ENCODE results near the gene COX10.

The COX10 gene

GRCh38 chr17:14169287-14169686 is 100.0 kb downstream of the COX10 start:
- no peak for TF ChIP-seq SIN3A (IDR thresholded peaks at IDR 0.05; ENCODE audit: borderline replicate concordance, insufficient read depth, low read length)
- TF ChIP-seq POLR2AphosphoS5 (IDR thresholded peaks at IDR 0.05; ENCODE audit: low read depth, low read length), result no peak
- no peak for TF ChIP-seq REST (IDR thresholded peaks at IDR 0.05; ENCODE audit: insufficient read depth in 1 of 2, low read depth in 2 of 2, low read length in 2 of 2)
- TF ChIP-seq FOXP2 (optimal IDR thresholded peaks at IDR 0.05; ENCODE audit: borderline replicate concordance, extremely low read depth, extremely low read length, insufficient read depth), result no peak
- TF ChIP-seq TAF1 (IDR thresholded peaks at IDR 0.05; ENCODE audit: borderline replicate concordance, insufficient read depth, low read length), result no peak

GRCh38 chr17:14169901-14170300 is 100.6 kb downstream of the COX10 start:
- no peak for TF ChIP-seq POLR2AphosphoS5 (IDR thresholded peaks at IDR 0.05; ENCODE audit: low read depth, low read length)
- TF ChIP-seq SIN3A (IDR thresholded peaks at IDR 0.05; ENCODE audit: borderline replicate concordance, insufficient read depth, low read length), result no peak
- TF ChIP-seq FOXP2 (optimal IDR thresholded peaks at IDR 0.05; ENCODE audit: borderline replicate concordance, extremely low read depth, extremely low read length, insufficient read depth), result no peak
- TF ChIP-seq TAF1 (IDR thresholded peaks at IDR 0.05; ENCODE audit: borderline replicate concordance, insufficient read depth, low read length), result no peak
- TF ChIP-seq REST (IDR thresholded peaks at IDR 0.05; ENCODE audit: insufficient read depth in 1 of 2, low read depth in 2 of 2, low read length in 2 of 2), result no peak

GRCh38 chr17:14196377-14196997 is 127.2 kb downstream of the COX10 start:
- TF ChIP-seq POLR2AphosphoS5 (IDR thresholded peaks at IDR 0.05; ENCODE audit: low read depth, low read length), result no peak
- TF ChIP-seq TAF1 (IDR thresholded peaks at IDR 0.05; ENCODE audit: borderline replicate concordance, insufficient read depth, low read length), result no peak
- TF ChIP-seq SIN3A (IDR thresholded peaks at IDR 0.05; ENCODE audit: borderline replicate concordance, insufficient read depth, low read length), result no peak
- no peak for TF ChIP-seq REST (IDR thresholded peaks at IDR 0.05; ENCODE audit: insufficient read depth in 1 of 2, low read depth in 2 of 2, low read length in 2 of 2)
- no peak for TF ChIP-seq FOXP2 (optimal IDR thresholded peaks at IDR 0.05; ENCODE audit: borderline replicate concordance, extremely low read depth, extremely low read length, insufficient read depth)

GRCh38 chr17:14197057-14197456 is 127.8 kb downstream of the COX10 start:
- TF ChIP-seq SIN3A (IDR thresholded peaks at IDR 0.05; ENCODE audit: borderline replicate concordance, insufficient read depth, low read length), result no peak
- TF ChIP-seq POLR2AphosphoS5 (IDR thresholded peaks at IDR 0.05; ENCODE audit: low read depth, low read length), result no peak
- TF ChIP-seq REST (IDR thresholded peaks at IDR 0.05; ENCODE audit: insufficient read depth in 1 of 2, low read depth in 2 of 2, low read length in 2 of 2), result no peak
- no peak for TF ChIP-seq FOXP2 (optimal IDR thresholded peaks at IDR 0.05; ENCODE audit: borderline replicate concordance, extremely low read depth, extremely low read length, insufficient read depth)
- TF ChIP-seq TAF1 (IDR thresholded peaks at IDR 0.05; ENCODE audit: borderline replicate concordance, insufficient read depth, low read length), result no peak
